WERI-Rb-1 (cell line): ENCODE results near the gene RERE.

Experiments used
- DNase-seq: peaks from one replicate; pipeline ENCODE4 v3.0.0-alpha.2; 2020
- H3K27ac ChIP-seq: fragments of 250-450 bp; sonication (Bioruptor Pico); 2 replicates; pipeline ENCODE4 v1.5.1; 2020; ENCODE audit warnings: mild to moderate bottlenecking, moderate library complexity
- H3K27me3 ChIP-seq: fragments of 250-450 bp; sonication (Bioruptor Pico); 2 replicates; pipeline ENCODE4 v1.5.1; 2021; ENCODE audit warnings: mild to moderate bottlenecking, low read depth, moderate library complexity; ENCODE audit not compliant: insufficient read depth, severe bottlenecking
- H3K36me3 ChIP-seq: fragments of 250-450 bp; sonication (Bioruptor Pico); 2 replicates; pipeline ENCODE4 v1.5.1; 2020; ENCODE audit warnings: mild to moderate bottlenecking, moderate library complexity
- H3K4me3 ChIP-seq: 2 replicates; pipeline ENCODE4 v1.5.1; 2011; ENCODE audit warnings: low read depth, mild to moderate bottlenecking, control low read depth, low read length
- H3K9me3 ChIP-seq: fragments of 250-450 bp; sonication (Bioruptor Pico); 2 replicates; pipeline ENCODE4 v1.5.1; 2021; ENCODE audit warnings: mild to moderate bottlenecking, moderate library complexity; ENCODE audit not compliant: severe bottlenecking
- CTCF ChIP-seq: IDR thresholded peaks from 2 replicates; pipeline ENCODE4 v1.5.1; 2011; ENCODE audit warnings: low read depth, mild to moderate bottlenecking, control low read depth, inconsistent platforms, low read length

RERE gene

GRCh38 chr1:8352886-8353785, 464.3 kb downstream of the RERE start:
- no peak for TF ChIP-seq CTCF
- Histone ChIP-seq H3K27me3 (no peaks in the 10 kb centered on the region), H3K27ac (peak overlapping the region; percentile 24; the same call in 1 of the 2 replicates), H3K9me3 (no peaks in the 10 kb centered on the region), H3K4me3 (no peak overlapping the region), H3K36me3 (peaks cover 68% of the 10 kb centered on the region)
- DNase-seq = no peak

GRCh38 chr1:8352471-8352845, 465.0 kb downstream of the RERE start:
- DNase-seq = no peak
- Histone ChIP-seq H3K36me3 (peaks cover 62% of the 10 kb centered on the region), H3K27me3 (no peaks in the 10 kb centered on the region), H3K4me3 (no peak overlapping the region), H3K27ac (peak overlapping the region; percentile 24; the same call in 1 of the 2 replicates), H3K9me3 (no peaks in the 10 kb centered on the region)
- TF ChIP-seq CTCF = no peak

- Histone ChIP-seq H3K4me3 (no peak overlapping the region), H3K36me3 (peaks cover 56% of the 10 kb centered on the region), H3K9me3 (no peaks in the 10 kb centered on the region), H3K27me3 (no peaks in the 10 kb centered on the region), H3K27ac (peak overlapping the region; percentile 24)
- peak; percentile 86 for TF ChIP-seq CTCF
- peak; percentile 68 for DNase-seq
Observed at GRCh38 chr1:8351693-8352470, 465.6 kb downstream of the RERE start.

GRCh38 chr1:8350914-8351684, 466.3 kb downstream of the RERE start:
- no peak for TF ChIP-seq CTCF
- H3K36me3 ChIP-seq = peaks cover 48% of the 10 kb centered on the region
- no peak for DNase-seq
- no peaks in the 10 kb centered on the region for H3K9me3 ChIP-seq
- H3K4me3 ChIP-seq = no peak overlapping the region
- H3K27me3 ChIP-seq = no peaks in the 10 kb centered on the region
- H3K27ac ChIP-seq = no peak overlapping the region; the same call in 1 of the 2 replicates

GRCh38 chr1:8349961-8350360, 467.5 kb downstream of the RERE start:
- Histone ChIP-seq H3K27ac (no peak overlapping the region), H3K27me3 (no peaks in the 10 kb centered on the region), H3K9me3 (no peaks in the 10 kb centered on the region), H3K36me3 (peaks cover 37% of the 10 kb centered on the region), H3K4me3 (no peak overlapping the region)
- TF ChIP-seq CTCF = no peak
- DNase-seq = no peak
